Measurements from ENCODE around the gene ARHGAP18. TPM values are rescaled to one million over a fixed set of nuclear protein-coding genes. Genes with fewer than 3 reads are reported as not detected.
A peak's percentile ranks its signal among the peaks of the same experiment; 100 is the strongest.

The ARHGAP18 gene
- total and polyA plus RNA-seq, 10 of the 15 experiments (the other 5 are each of a cell fraction or from before 2014, with no cell fraction given), result 18.2 to 52.2 (median 31.7) TPM

GRCh38 chr6:129601323-129601722, 108.7 kb downstream of the ARHGAP18 start:
- FAIRE-seq (no peak), DNase-seq (ENCODE audit: low read depth, low spot score) (no peak), ATAC-seq (no peak)
- H3K9ac ChIP-seq (ENCODE audit: control insufficient read depth, insufficient read depth, low read length), result no peak overlapping the region
- SMC1A ChIA-PET (ENCODE audit: uncharacterized antibody, unreplicated experiment), result interaction anchor here (1.1 to 13.0 kb wide), 14 partner anchors 8 to 420 kb away, joined by 3 to 407 read pairs (median 4); partner anchors contain the start of gene ARHGAP18
- 0 out of 2 replicates have a peak overlapping the region, but pooled peaks have one; percentile 4 for H3K27ac ChIP-seq (ENCODE audit: control insufficient read depth, insufficient read depth)
- H3K4me1 ChIP-seq (ENCODE audit: control insufficient read depth, insufficient read depth, low read length), result peaks cover 17% of the 10 kb centered on the region
- 100% methylated on average over 3 of the region's 3 CpGs for WGBS (ENCODE audit: insufficient coverage, insufficient replicate concordance, low lambda C conversion rate, missing lambda C conversion rate)
- H4K20me1 ChIP-seq (ENCODE audit: control insufficient read depth, insufficient read depth), result no peaks in the 10 kb centered on the region
- POLR2A ChIA-PET, result no interaction called here
- TF ChIP-seq TARDBP (IDR thresholded peaks at IDR 0.05; ENCODE audit: borderline replicate concordance), result no peak
- TF ChIP-seq, protein P1, sequence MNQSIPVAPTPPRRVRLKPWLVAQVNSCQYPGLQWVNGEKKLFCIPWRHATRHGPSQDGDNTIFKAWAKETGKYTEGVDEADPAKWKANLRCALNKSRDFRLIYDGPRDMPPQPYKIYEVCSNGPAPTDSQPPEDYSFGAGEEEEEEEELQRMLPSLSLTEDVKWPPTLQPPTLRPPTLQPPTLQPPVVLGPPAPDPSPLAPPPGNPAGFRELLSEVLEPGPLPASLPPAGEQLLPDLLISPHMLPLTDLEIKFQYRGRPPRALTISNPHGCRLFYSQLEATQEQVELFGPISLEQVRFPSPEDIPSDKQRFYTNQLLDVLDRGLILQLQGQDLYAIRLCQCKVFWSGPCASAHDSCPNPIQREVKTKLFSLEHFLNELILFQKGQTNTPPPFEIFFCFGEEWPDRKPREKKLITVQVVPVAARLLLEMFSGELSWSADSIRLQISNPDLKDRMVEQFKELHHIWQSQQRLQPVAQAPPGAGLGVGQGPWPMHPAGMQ (IDR thresholded peaks at IDR 0.05; ENCODE audit: borderline replicate concordance), result no peak
- TF ChIP-seq, protein P2, sequence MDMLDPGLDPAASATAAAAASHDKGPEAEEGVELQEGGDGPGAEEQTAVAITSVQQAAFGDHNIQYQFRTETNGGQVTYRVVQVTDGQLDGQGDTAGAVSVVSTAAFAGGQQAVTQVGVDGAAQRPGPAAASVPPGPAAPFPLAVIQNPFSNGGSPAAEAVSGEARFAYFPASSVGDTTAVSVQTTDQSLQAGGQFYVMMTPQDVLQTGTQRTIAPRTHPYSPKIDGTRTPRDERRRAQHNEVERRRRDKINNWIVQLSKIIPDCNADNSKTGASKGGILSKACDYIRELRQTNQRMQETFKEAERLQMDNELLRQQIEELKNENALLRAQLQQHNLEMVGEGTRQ (IDR thresholded peaks at IDR 0.05; ENCODE audit: borderline replicate concordance, low read depth, low read length), result no peak
- TF ChIP-seq ZBTB4 (CRISPR knock-in tag; IDR thresholded peaks at IDR 0.05), result no peak
- TF ChIP-seq, protein P3, sequence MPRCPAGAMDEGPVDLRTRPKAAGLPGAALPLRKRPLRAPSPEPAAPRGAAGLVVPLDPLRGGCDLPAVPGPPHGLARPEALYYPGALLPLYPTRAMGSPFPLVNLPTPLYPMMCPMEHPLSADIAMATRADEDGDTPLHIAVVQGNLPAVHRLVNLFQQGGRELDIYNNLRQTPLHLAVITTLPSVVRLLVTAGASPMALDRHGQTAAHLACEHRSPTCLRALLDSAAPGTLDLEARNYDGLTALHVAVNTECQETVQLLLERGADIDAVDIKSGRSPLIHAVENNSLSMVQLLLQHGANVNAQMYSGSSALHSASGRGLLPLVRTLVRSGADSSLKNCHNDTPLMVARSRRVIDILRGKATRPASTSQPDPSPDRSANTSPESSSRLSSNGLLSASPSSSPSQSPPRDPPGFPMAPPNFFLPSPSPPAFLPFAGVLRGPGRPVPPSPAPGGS (IDR thresholded peaks at IDR 0.05; ENCODE audit: borderline replicate concordance, insufficient read depth, low read depth, low read length, poor library complexity, severe bottlenecking), result no peak
- TF ChIP-seq ZNF217 (IDR thresholded peaks at IDR 0.05), result no peak
- RAD21 ChIA-PET (ENCODE audit: unreplicated experiment), result interaction anchor here (1.5 to 9.1 kb wide), 5 partner anchors 70 to 148 kb away, joined by 3 to 268 read pairs (median 7); partner anchors contain the start of gene ARHGAP18
- intact Hi-C loops (cut with micrococcal nuclease; ENCODE audit: unreplicated experiment), result no loop called here
- in situ Hi-C loops (cut with MboI), result no loop called here
- H2AFZ ChIP-seq (ENCODE audit: control insufficient read depth, low read depth, low read length), result no peak overlapping the region
- H3K4me2 ChIP-seq (ENCODE audit: control insufficient read depth, insufficient read depth), result no peak overlapping the region
- H3K36me3 ChIP-seq (ENCODE audit: control insufficient read depth in 2 of 2, insufficient read depth in 2 of 2, low read length in 1 of 2), result peaks cover 3 to 12% of the 10 kb centered on the region in 2 experiments; a peak in 3 of 4 replicates
- no peak overlapping the region for H3K4me3 ChIP-seq
- H3K27me3 ChIP-seq (replicated peaks in 1 of 2; ENCODE audit: control insufficient read depth in 2 of 2, insufficient read depth in 2 of 2, low read length in 1 of 2), result no peaks in the 10 kb centered on the region
- peaks cover 4% of the 10 kb centered on the region for H3K79me2 ChIP-seq (ENCODE audit: control insufficient read depth, insufficient read depth, low read length)
- no TSS peak for BruUV-seq (replicated peaks)
- CTCF ChIA-PET, result interaction anchor here (0.9 to 14.9 kb wide), 11 partner anchors 15 to 210 kb away, joined by 3 to 411 read pairs (median 4); no protein-coding TSS in a partner anchor
- no peaks in the 10 kb centered on the region; the same call in 2 of the 3 replicates for H3K9me3 ChIP-seq (replicated peaks; ENCODE audit: control insufficient read depth, insufficient read depth, low read length)

Data from GM12878 (cell line).